ENCODE measurements around the gene SPTLC1.
"Not testable (repeated sequence)": the region's sequence is repeated elsewhere in the genome, so short reads cannot be mapped to it uniquely, and the experiment has no call there.

SPTLC1 gene, protein sequence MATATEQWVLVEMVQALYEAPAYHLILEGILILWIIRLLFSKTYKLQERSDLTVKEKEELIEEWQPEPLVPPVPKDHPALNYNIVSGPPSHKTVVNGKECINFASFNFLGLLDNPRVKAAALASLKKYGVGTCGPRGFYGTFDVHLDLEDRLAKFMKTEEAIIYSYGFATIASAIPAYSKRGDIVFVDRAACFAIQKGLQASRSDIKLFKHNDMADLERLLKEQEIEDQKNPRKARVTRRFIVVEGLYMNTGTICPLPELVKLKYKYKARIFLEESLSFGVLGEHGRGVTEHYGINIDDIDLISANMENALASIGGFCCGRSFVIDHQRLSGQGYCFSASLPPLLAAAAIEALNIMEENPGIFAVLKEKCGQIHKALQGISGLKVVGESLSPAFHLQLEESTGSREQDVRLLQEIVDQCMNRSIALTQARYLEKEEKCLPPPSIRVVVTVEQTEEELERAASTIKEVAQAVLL

DNA sequence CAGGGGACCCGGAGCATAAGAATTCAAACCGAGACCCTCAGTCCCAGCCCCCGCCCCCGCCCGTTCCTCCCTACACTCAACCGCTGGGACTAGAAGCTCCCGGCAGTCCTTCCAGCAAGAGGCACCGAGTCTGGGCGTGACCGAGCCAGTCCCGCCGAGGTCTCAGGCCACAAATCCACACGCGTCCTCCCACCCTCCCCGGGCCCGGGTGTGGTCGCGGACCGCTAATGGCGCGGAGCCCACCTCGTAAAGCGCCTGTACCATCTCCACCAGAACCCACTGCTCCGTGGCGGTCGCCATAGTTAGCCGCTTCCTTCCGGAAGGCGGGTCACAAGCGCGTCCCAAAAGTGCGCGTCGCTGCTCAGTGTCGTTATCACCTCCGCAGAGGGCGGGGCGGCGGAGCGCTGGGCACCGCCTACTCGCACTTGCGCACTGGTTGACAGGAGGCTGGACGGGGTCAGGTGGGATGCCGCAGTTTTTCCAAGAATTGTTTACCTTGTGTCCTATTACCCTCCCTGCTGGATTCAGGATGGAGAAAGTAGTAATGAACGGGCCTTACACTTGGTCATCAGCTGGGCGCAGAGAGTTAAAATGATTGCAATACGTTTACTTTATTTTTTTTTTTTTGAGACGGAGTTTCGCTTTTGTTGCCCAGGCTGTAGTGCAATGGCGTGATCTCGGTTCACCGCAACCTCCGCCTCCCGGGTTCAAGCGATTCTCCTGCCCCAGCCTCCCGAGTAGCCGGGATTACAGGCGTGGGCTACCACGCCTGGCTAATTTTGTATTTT is at the start of gene SPTLC1:
SPTLC1 (minus strand) TSS at position 343 of the 788 bp plus-strand sequence; CDS start at position 300, 43 bp downstream.
- peak; percentile 92 to 98 for DNase-seq

DNA sequence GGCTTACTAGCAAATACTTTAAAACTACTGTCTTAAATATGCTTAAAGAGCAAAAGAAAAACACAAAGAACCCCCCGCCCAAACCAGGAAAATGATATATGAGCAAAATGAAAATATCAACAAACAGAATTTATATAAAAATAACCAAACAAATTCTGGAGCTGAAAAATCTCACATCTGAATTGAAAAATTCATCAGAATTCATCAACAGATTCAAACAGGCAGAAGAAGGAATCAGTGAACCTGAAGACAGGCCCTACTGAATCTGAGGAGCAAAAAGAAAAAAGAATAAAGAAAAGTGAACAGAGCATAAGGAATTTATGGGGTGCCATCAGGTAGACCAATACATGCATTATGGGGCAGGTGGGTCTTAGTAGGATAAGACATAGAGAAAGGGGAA is 49.8 kb upstream of the SPTLC1 start:
- no peak for DNase-seq

DNA sequence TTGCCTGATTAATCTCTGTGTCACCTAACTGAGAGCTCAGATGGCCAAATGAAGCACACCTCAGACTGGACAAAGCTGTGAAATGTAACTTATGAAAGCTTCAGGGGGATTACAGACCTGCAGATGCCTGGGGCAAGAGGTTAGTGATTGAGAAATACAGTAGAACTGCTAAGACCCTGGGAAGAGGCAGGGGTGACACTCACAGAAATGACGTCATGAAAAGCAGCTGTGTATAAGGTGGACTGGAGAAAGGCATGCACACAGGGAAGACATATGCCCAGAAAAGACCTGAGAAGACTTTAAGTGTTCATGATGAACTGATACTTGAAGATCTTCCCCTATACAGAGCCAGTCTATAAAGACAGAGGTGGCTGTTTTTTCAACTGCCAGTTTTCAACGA is 49.3 kb upstream of the SPTLC1 start:
- DNase-seq, result no peak

DNA sequence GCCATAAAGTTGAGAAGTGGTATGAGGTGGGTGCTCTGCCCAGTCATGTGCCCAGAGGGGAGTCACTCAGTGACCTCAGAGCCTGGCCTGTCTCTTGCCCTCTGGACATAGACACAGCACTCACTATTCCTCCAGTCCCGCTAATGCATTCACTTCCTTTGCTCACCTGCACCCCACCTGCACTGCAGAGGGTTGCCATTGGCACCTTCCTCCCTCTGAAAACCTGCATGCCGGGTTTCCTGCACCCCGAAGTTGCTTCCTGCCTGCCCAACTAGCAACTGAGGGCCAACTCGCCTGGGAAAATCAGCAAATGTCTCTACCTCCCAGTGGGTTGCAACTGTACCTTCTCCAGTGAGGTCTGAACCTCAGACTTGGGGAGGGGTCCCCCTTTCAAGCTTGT is 48.1 kb upstream of the SPTLC1 start:
- no peak for DNase-seq

DNA sequence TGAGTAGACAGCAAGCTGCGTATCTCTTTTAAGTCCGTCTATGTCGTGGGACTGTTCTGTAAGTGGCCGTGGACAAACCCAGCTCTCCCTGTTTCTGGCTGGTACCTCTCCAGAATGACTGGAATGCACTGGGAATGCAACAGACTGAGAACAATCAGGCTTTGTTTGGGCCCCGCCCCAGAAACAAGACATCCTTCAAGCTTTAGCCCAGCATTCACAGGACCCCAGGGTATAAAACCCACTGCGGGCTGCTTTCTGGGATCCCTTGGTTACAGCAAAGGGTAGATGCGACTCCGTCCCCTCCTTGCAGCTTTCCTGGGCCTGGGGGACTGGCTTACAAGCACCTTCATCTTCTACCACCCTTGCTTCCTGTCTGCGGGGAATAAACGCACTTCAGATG is 45.6 kb upstream of the SPTLC1 start:
- no peak for DNase-seq

DNA sequence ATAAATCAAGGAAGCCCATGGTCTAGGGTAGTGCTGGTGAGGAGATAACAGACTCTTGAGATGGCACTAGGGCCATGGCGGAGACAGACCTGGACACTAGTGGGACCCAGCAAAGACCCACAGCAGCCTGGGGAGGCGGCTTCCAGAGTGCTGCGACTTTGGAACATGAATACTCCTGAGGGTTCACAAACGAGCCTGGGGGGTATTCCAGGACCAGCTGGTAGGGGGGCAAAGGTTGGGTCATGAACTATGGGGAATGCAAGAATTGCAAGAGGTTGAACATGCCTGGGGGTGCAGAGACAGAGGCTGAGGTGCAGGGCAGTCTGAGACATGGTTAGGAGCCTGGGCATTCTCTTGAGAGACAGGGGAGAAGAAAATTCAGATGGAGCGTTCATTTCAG is 43.8 kb upstream of the SPTLC1 start:
- no peak for DNase-seq

DNA sequence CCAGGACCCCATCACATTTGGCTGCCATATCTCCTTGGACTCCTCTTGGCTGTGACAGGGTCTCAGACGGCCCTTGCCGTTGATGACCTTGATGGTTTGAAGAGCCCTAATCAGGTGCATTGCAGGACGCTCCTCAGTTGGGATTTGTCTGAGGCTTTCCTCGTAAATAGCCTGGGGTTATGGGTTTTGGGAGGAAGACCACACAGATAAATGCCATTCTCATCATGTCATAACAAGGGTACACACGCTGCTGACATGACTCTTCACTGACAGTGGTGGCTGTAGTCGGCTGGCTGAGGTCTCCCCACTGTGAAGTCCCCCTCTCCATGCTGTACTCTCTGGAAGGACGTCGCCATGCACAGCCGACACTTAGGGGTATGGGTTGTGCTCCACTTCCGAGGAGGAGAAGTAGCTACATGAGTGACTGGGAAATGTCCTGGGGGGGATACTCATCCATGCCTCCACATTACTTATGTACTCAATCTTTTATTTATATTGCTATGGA is 42.9 kb upstream of the SPTLC1 start:
- DNase-seq, result no peak

DNA sequence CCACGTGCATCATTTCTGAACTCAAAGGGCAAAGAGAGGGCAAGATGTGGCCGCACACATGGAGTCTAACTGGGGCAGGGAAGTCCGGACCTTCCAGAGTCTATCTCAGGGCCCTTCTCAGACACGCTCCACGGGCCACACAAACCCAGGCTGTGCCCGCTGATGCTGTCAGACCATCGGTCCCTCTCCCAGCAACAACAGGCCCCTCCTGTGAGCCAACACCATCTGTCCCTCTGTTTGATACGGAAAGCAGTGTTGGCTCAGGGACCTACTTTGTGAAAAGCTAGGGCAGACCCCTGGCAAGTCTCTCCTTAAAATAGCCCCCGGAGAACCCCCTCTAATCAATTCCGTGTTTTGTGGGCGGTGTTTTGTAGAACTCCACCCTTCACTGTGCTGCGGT is 40.5 kb upstream of the SPTLC1 start:
- DNase-seq, result not testable (repeated sequence)

DNA sequence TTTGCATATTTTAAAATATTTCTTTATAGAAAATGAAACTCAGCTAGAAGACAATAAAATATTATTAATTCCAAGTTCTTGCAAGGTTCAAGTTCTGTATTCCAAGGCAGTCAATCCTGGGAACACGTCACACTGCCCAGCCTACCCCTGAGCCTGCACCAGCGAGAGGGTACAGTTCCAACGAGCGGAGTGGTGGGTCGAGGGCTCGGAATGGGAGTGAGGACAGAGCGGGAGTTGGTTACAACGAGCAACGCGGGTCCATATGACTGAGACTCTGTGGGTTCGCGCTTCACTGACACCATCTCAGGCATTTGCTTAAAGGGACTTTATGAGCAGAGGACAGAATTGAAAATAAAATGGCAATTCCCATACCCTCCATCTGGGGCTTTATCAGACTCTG is 40.0 kb upstream of the SPTLC1 start:
- no peak for DNase-seq

DNA sequence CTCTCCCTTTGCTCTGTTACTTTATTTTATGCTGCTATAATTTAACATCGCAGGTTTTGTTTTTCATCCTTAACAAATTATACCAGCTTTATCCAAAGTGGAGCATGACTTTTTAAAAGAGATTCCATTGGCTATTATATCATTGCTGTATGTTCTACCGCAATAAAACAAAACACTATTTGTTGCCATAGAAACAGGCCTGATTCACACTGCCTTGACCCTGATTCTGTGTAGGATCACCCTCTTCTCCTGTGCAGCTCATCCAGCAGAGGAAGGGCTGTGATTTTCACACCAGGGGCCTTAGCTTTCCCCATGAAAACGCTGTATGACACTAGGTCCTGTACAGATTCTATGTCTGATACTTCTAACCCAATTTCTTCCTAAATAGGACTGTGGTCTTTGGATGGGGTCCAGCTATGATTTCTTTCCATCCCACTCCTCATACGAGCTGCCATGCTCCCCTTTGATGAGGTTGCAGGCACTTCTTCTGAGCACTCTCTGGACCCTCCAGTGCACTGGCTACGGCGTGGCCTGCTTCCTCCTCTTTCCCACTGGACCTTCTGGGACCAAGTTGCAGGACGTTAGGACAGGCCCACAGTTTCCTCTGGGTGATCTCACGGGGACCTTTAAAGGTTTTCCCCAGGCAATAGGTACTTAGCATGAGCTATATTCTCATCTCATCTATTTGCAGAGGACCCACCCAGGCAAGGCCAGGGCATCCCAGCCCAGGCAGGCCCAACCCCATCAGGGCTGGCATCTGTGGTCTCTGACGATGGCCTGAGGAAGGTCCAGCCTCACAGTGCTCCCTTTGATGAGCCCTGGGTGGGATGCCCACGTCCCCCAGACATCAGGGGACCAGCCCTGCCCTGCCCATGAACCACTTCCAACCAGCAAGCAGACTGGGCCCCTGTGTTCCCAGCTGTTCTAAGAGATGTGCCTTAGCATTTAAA is 38.5 kb upstream of the SPTLC1 start:
- DNase-seq, result not testable (repeated sequence)

DNA sequence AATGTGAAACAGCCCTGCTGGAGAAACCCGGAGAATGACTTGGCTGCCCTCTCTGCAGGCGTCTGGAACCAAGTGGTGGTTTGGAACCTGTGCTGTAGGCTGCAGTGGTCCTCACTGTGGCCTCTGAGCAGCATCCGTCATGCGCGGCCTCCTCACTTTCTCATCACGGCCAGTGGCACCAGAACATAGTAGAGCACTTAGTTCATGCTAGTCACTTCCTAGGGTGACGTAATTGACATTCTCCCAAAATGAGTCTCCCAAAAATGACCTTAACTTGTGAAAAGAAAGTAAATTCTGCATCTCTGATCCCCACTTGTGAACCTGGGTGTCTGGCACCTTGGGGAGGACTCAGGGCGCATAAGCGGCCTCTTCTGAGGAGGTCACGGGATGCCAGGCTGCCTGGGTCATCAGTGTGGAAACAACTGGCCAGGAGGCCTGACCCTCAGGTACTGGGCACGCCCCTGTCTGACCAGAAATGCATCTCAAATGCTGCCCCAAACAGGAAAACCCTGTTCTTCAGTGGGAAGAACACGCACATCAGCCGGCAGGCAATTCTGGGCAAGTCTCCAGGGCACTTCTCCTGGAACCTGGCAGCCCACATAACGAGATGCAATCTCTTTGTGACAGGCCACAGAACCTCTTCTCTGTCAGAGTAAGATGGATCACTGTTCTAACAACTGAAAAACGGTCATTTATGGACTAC is 36.6 kb upstream of the SPTLC1 start:
- no peak for DNase-seq

DNA sequence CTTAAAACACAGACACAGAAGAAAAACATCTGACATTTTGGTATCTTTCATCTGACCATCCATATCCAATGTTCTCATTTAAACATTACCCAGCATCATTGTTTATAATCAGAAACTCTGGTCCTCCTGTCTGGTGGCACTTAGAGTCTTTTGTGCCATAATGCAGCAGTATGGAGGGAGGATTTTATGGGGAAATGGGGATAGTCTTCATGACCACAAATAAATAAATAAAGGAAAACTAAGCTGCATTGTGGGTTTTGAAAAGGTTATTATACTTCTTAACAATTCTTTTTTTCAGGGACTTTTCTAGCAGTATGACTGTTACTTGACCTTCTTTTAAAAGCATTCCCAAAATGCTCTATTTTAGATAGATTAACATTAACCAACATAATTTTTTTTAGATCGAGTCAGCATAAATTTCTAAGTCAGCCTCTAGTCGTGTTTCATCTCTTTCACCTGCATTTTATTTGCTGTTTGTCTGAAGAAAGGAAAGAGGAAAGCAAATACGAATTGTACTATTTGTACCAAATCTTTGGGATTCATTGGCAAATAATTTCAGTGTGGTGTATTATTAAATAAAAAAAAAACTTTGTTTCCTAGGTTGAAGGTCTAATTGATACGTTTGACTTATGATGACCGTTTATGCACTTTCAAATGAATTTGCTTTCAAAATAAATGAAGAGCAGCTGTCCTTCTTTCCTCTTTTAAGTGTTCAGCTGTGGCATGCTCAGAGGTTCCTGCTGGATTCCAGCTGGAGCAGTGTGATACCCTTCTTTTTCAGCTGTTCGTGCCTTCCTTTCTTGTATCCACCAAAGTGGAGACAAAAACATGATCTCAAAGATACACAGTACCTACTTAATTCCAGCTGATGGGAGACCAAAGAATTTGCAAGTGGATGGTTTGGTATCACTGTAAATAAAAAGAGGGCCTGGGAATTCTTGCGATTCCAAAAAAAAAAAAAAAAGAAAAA is 35.6 kb upstream of the SPTLC1 start:
- not testable (repeated sequence) for DNase-seq

DNA sequence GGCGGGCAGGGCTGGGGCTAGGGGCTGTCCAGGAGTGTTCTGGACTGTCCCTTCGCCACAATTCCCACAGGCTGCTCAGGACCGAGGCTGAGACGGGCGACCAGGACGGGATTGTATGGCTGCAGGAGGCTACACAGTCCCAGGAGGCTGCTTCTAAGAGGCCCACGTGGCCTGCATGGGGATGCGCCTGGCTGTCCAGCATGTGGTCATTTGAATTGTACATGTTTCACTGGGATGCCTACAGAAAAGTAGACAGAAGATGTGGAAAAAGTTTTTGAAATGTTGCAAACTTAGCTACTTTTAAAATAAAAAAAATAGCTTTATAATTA is 32.6 kb upstream of the SPTLC1 start:
- DNase-seq, result no peak

DNA sequence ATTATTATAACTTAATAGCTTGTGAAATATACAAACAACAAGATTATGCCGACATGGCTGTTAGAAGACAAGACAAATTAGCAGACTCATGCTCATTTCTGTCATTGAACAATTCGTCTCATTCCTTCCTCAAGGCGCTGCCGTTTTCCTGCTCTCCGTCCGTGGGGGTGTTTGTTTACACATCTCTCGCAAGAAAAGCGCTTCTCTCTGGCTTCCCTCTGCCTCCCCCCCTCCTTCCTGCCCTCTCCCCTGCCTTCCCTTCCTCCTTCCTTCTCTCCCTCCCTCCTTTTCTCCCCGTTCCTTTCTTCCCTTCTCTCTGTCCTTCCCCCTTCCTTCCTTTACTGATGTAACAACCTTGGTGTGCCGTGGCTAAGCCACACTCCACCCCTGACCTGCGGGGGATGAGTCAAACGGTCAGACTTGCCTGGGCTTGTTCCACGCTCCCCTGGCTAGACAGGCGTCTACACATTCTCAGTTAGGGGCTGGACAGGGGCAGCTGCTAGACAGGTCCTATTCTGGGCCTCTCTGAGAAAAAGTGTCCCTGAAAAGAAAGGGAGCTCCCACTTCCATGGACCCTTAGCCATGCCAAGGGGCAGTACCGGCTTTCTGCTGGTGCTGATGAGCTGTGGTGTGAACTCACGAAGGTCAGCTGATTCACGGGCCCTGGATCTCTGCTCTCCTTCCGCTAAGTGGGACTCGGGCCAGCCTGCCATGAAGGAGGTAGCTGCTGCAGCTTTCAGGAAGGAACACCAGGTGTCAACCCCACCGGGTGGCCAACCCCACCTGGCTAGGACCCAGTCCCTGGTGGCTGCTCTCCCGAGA is 32.0 kb upstream of the SPTLC1 start:
- DNase-seq, result peak; percentile 42 to 46

DNA sequence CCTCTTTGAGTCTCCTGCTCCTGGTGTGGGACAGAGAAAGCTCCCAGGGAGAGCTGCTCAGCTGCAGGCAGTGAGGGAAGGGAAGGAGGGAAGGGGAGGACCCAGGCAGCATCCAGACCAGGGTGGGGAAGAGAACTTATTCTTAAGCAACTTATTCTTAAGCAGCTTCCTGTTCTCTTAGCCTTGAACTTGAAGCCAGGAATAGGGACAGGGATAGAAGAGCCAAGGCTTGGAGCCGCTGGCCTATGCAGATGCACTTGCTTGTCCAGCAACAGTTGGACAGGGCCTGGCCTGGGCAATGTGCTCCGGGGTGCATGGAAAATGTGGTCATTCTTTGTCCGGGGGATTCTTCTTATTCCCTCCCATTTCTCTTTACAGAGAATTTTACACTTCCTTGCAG is 31.4 kb upstream of the SPTLC1 start:
- peak in 1 of 2 donors; percentile 23 for DNase-seq

DNA sequence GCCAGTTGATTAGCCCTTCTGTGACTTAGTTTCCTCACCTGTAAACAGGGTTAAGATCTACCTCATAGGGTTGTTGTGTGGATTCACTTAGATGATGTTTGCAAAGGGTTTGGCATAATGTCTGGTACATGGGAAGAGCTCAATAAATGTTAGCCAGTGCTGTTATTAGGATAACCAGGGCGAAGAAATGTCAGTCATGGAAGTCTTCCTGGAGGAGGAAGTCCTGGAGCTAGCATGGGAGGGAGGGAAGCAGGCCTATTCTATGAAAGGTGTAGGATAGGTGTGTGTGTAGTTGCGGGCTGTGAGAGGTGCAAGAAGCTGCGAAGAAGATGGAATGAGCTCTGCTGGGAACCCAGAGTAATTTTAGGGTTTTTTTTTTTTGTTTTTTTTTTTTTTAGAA is 30.6 kb upstream of the SPTLC1 start:
- DNase-seq, result not testable (repeated sequence)

DNA sequence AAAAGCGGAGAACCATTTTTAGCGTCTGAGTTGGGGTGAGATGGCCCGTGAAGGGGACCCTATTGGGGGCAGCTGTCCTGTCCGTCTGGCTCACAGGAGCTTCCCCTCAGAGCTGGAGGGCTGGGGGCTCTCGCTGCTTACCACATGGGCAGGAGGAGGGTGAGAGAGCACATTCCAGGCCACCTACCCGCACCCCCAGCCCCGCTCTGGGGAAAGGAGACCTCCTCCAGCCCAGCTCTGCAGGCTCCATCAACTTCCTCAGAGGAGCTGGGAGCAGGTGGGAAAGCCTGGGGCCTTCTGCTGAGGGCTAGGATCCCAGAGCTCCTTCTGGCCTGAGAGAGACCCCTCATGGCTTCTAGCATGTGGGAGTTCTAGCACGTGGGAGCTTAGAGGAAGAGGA is 27.1 kb upstream of the SPTLC1 start:
- no peak for DNase-seq

DNA sequence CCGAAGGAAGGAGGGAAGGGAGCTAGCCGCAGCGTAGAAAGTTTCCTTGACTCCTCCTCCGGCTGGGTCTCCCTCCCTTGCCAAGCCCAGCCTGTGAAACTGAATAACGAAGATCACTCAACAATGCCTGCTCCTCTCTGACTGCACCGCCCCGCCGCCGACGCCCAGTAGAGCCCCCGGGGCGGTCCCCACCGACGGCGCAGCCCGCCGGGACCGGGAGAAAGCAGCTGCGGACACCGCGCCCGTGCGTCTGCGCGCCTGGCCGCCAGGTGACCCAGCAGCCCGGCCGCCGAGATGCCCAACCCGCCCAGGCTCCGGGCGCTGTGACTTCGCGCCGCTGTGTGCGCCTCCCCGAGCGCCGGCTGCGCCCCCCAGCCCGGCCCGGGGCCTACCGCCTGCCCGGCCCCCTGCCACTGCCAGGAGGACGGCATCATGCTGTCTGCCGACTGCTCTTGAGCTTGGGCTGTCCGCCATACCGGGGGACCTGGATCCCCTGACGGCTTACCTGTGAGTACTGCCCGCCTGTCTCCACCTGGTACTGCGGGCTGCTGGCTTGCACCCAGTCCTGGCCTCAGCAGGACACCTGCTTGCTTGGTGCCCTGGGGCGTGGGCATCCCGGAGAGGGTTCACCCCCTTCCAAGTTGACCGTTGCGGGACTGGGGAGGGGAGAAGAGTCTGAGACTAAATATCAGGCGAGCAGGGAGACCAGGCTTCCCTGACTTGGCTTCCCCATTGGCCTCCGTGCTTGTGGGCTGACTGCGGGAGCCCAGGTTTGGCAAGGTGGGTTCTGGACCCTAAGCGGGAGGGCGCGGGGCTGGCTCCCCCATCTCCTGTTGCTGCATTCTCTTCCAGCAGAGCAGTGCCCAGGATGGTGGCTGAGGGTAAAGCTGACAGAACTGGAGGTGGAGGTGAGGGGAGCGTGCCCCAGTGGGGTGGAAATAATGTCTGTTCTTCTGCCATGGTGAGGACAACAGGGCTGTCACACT is 26.2 kb upstream of the SPTLC1 start:
- DNase-seq, result no peak

DNA sequence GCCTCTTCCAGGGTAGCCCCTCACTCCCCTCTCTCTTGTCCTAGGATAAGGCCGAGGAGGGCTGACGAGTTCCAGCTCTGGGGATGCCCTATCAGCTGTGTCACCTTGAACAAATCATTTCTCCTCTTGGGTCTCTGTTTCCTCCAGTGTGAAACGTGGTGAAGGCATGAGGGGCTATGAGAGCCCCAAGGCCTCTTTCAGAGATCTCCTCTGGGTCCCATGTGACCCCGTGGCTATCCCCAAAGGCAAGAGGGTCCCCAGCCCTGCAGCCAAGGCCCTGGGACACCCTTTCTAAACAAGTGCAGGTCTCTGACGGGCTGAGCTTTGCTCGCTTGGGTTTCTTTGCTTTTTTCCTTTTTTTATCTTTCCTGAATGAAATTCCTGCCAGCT is 25.5 kb upstream of the SPTLC1 start:
- DNase-seq, result no peak
